ENCODE results near the gene MSGN1.

The MSGN1 gene

DNA sequence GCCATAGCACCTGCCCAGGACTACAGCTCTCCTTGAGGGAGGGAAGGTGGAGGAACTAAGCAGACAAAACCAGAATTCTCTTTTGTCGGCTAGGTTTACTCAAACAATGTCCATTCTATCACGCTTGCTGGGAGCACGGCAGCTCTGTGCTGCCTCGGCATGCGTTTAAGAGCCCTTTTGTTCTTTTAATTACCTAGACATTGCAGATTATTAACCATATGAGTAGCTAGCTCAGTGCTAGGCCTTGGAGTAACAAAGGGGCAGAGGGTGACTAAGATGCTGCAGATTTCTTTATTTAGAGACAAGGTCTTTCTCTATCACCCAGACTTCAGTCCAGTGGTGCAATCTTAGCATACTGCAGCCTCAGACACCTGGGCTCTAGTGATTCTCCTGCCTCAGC is 11.1 kb downstream of the MSGN1 start:
- H3K9ac ChIP-seq (ENCODE audit: low read depth, low read length) = no peak overlapping the region
- H3K36me3 ChIP-seq (ENCODE audit: insufficient read depth, low read length) = no peaks in the 10 kb centered on the region
- peaks cover 5% of the 10 kb centered on the region for H3K4me1 ChIP-seq (ENCODE audit: control insufficient read depth, insufficient read depth, low read length)
- H3K27me3 ChIP-seq (ENCODE audit: control insufficient read depth, insufficient read depth, low read length) = peaks cover 18% of the 10 kb centered on the region
- H3K9me3 ChIP-seq (replicated peaks; ENCODE audit: low read length) = no peaks in the 10 kb centered on the region
- no peak overlapping the region for H3K4me2 ChIP-seq (ENCODE audit: low read length)
- H3K4me3 ChIP-seq (ENCODE audit: low read length) = no peak overlapping the region

- Histone ChIP-seq H3K9me3 (replicated peaks; ENCODE audit: low read length) (no peaks in the 10 kb centered on the region), H3K4me2 (ENCODE audit: low read length) (no peak overlapping the region), H3K36me3 (ENCODE audit: insufficient read depth, low read length) (no peaks in the 10 kb centered on the region), H3K9ac (ENCODE audit: low read depth, low read length) (no peak overlapping the region), H3K4me3 (ENCODE audit: low read length) (no peak overlapping the region), H3K4me1 (ENCODE audit: control insufficient read depth, insufficient read depth, low read length) (peaks cover 5% of the 10 kb centered on the region), H3K27me3 (ENCODE audit: control insufficient read depth, insufficient read depth, low read length) (peaks cover 18% of the 10 kb centered on the region)
Observed at GRCh38 chr2:17827785-17828184, 11.5 kb downstream of the MSGN1 start.

GRCh38 chr2:17830053-17831034 is 14.1 kb downstream of the MSGN1 start:
- no peaks in the 10 kb centered on the region for H3K36me3 ChIP-seq (ENCODE audit: insufficient read depth, low read length)
- H3K27me3 ChIP-seq (ENCODE audit: control insufficient read depth, insufficient read depth, low read length) = peaks cover 18% of the 10 kb centered on the region
- H3K9me3 ChIP-seq (replicated peaks; ENCODE audit: low read length) = no peaks in the 10 kb centered on the region
- H3K4me1 ChIP-seq (ENCODE audit: control insufficient read depth, insufficient read depth, low read length) = peaks cover 5% of the 10 kb centered on the region
- H3K9ac ChIP-seq (ENCODE audit: low read depth, low read length) = no peak overlapping the region
- peak overlapping the region; percentile 56 for H3K4me3 ChIP-seq (ENCODE audit: low read length)
- H3K4me2 ChIP-seq (ENCODE audit: low read length) = peak overlapping the region; percentile 81

DNA sequence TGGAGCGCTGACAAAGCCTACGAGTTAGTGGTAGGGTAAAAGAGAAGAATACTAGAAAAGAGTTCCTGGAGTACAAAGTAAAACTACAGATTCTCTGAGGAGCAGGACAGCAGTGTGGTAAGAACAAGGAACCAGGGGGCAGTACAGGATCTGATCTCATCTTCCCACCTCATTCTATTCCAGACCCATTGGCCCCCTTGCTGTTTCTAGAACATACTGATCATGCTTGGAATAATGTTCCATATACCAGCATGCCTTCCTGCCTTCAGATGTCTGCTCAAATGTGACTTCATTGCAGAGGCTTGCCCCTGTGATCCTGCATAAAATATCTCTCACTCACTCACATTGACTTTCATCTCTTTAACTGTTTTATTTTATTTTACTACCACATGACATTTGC is 19.3 kb downstream of the MSGN1 start:
- no peak overlapping the region for H3K4me3 ChIP-seq (ENCODE audit: low read length)
- no peaks in the 10 kb centered on the region for H3K9me3 ChIP-seq (replicated peaks; ENCODE audit: low read length)
- H3K27me3 ChIP-seq (ENCODE audit: control insufficient read depth, insufficient read depth, low read length) = peaks cover 12% of the 10 kb centered on the region
- no peak overlapping the region for H3K9ac ChIP-seq (ENCODE audit: low read depth, low read length)
- H3K4me1 ChIP-seq (ENCODE audit: control insufficient read depth, insufficient read depth, low read length) = no peaks in the 10 kb centered on the region
- no peaks in the 10 kb centered on the region for H3K36me3 ChIP-seq (ENCODE audit: insufficient read depth, low read length)
- no peak overlapping the region for H3K4me2 ChIP-seq (ENCODE audit: low read length)

DNA sequence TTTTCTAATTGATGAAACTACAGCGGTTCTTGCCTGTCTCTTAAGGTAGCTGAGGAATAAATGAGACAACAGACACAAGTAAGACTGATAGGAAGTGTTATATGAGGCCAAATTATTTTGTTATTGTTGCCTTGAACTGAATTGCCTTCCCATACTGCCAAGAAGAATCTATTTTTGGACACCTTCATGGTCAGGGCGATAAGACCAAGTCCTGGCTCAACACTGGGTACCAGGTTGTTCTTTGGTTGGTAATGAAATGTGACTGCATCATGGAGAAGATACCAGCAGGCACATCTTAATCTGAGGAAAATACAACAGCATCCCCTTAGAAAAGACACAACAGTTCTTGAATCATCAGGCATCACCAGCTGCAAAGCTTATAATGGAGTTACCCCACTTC is 23.7 kb downstream of the MSGN1 start:
- Histone ChIP-seq H3K27me3 (ENCODE audit: control insufficient read depth, insufficient read depth, low read length) (peaks cover 4% of the 10 kb centered on the region), H3K4me3 (ENCODE audit: low read length) (no peak overlapping the region), H3K4me1 (ENCODE audit: control insufficient read depth, insufficient read depth, low read length) (no peaks in the 10 kb centered on the region), H3K9ac (ENCODE audit: low read depth, low read length) (no peak overlapping the region), H3K36me3 (ENCODE audit: insufficient read depth, low read length) (no peaks in the 10 kb centered on the region), H3K9me3 (replicated peaks; ENCODE audit: low read length) (no peaks in the 10 kb centered on the region), H3K4me2 (ENCODE audit: low read length) (no peak overlapping the region)

DNA sequence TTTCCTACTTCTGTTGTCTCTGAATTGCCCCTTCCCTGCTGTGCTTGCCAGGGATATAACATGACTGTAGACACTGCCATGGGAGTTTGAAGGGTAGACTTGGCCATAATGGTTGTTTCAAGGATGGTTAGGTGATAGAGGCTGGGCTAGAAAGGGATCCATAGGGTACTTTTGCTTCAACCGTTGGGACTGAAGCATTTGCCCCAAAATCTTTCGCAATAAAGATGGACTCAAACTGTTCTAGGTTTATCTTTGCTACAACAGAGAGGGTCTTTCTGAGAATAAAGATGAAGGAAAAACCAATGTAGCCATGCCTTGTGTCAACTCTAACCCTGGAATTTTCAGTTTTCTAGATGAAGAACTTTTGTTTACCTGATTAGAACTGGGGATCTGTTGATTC is 27.2 kb downstream of the MSGN1 start:
- peaks cover 4% of the 10 kb centered on the region for H3K27me3 ChIP-seq (ENCODE audit: control insufficient read depth, insufficient read depth, low read length)
- no peak overlapping the region for H3K4me2 ChIP-seq (ENCODE audit: low read length)
- H3K9me3 ChIP-seq (replicated peaks; ENCODE audit: low read length) = no peaks in the 10 kb centered on the region
- H3K4me1 ChIP-seq (ENCODE audit: control insufficient read depth, insufficient read depth, low read length) = no peaks in the 10 kb centered on the region
- no peaks in the 10 kb centered on the region for H3K36me3 ChIP-seq (ENCODE audit: insufficient read depth, low read length)
- H3K4me3 ChIP-seq (ENCODE audit: low read length) = no peak overlapping the region
- no peak overlapping the region for H3K9ac ChIP-seq (ENCODE audit: low read depth, low read length)

DNA sequence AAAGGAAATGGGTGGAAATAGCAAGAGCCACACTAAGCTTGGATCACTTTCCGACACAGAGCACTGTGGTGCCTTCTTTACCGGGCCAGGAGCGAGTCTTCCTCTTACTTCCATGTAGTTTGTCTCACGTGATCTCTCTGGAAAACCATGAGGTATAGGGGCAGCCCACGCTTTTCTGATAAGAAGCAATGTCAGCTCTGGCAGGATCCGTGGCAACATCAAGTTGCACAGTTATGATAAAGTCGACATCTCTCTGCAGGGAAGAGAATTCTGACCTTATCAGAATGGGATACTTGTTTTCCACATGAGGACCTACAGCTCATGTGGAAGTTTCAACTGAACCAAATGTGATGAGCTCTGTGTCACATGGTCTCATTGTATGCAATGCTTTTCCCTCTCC is 29.5 kb downstream of the MSGN1 start:
- Histone ChIP-seq H3K9ac (ENCODE audit: low read depth, low read length) (no peak overlapping the region), H3K4me2 (ENCODE audit: low read length) (no peak overlapping the region), H3K9me3 (replicated peaks; ENCODE audit: low read length) (no peaks in the 10 kb centered on the region), H3K4me3 (ENCODE audit: low read length) (no peak overlapping the region), H3K27me3 (ENCODE audit: control insufficient read depth, insufficient read depth, low read length) (peaks cover 4% of the 10 kb centered on the region), H3K4me1 (ENCODE audit: control insufficient read depth, insufficient read depth, low read length) (no peaks in the 10 kb centered on the region), H3K36me3 (ENCODE audit: insufficient read depth, low read length) (no peaks in the 10 kb centered on the region)

DNA sequence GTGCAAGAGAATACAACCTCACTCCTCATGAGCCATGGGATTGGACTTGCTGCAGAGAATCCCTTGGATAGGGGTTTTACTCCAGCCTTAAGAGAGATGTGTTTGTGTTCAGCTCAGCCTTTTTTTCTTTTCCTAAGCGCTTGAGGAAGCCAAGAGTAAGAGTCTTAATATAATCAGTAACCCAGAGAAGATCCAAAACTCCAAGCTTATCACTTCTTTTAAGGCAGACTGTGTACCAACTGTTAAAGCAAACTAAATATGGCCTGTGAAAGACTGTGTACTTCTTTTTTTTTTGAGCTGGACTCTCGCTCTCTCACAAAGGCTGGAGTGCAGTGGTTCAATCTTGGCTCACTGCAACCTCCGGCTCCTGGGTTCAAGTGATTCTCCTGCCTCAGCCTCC is 30.4 kb downstream of the MSGN1 start:
- H3K4me1 ChIP-seq (ENCODE audit: control insufficient read depth, insufficient read depth, low read length) = no peaks in the 10 kb centered on the region
- no peaks in the 10 kb centered on the region for H3K9me3 ChIP-seq (replicated peaks; ENCODE audit: low read length)
- no peak overlapping the region for H3K4me2 ChIP-seq (ENCODE audit: low read length)
- H3K4me3 ChIP-seq (ENCODE audit: low read length) = no peak overlapping the region
- H3K36me3 ChIP-seq (ENCODE audit: insufficient read depth, low read length) = no peaks in the 10 kb centered on the region
- no peak overlapping the region for H3K9ac ChIP-seq (ENCODE audit: low read depth, low read length)
- peaks cover 4% of the 10 kb centered on the region for H3K27me3 ChIP-seq (ENCODE audit: control insufficient read depth, insufficient read depth, low read length)

GRCh38 chr2:17847236-17847635 is 31.0 kb downstream of the MSGN1 start:
- Histone ChIP-seq H3K4me2 (ENCODE audit: low read length) (no peak overlapping the region), H3K36me3 (ENCODE audit: insufficient read depth, low read length) (no peaks in the 10 kb centered on the region), H3K9me3 (replicated peaks; ENCODE audit: low read length) (no peaks in the 10 kb centered on the region), H3K9ac (ENCODE audit: low read depth, low read length) (no peak overlapping the region), H3K4me3 (ENCODE audit: low read length) (no peak overlapping the region), H3K27me3 (ENCODE audit: control insufficient read depth, insufficient read depth, low read length) (peaks cover 4% of the 10 kb centered on the region), H3K4me1 (ENCODE audit: control insufficient read depth, insufficient read depth, low read length) (no peaks in the 10 kb centered on the region)

- Histone ChIP-seq H3K27me3 (ENCODE audit: control insufficient read depth, insufficient read depth, low read length) (peaks cover under 1% of the 10 kb centered on the region), H3K9me3 (replicated peaks; ENCODE audit: low read length) (no peaks in the 10 kb centered on the region), H3K4me3 (ENCODE audit: low read length) (no peak overlapping the region), H3K4me2 (ENCODE audit: low read length) (no peak overlapping the region), H3K4me1 (ENCODE audit: control insufficient read depth, insufficient read depth, low read length) (no peaks in the 10 kb centered on the region), H3K36me3 (ENCODE audit: insufficient read depth, low read length) (no peaks in the 10 kb centered on the region), H3K9ac (ENCODE audit: low read depth, low read length) (no peak overlapping the region)
Observed at GRCh38 chr2:17849275-17849674, 33.0 kb downstream of the MSGN1 start.

DNA sequence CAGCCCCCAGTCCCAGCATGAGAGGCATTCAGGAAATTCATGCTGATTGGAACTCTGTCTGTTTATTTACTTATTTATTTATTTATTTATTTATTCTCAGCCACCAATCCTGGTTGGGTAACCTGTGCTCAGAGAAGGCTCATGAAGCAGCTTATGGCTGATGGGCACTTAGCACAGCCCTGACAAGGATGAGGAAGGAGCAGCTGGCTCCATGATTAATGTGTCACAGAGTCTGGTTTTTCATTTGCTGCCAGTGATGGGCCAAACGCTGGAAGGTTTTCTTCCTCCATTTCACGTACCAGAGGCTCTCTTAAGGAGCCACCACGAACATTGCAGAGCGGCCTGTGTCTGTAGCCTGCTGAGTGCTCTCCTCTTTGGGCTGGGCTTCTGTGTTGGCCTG is 33.9 kb downstream of the MSGN1 start:
- no peaks in the 10 kb centered on the region for H3K36me3 ChIP-seq (ENCODE audit: insufficient read depth, low read length)
- no peak overlapping the region for H3K9ac ChIP-seq (ENCODE audit: low read depth, low read length)
- no peak overlapping the region for H3K4me2 ChIP-seq (ENCODE audit: low read length)
- H3K4me1 ChIP-seq (ENCODE audit: control insufficient read depth, insufficient read depth, low read length) = no peaks in the 10 kb centered on the region
- H3K27me3 ChIP-seq (ENCODE audit: control insufficient read depth, insufficient read depth, low read length) = no peaks in the 10 kb centered on the region
- H3K4me3 ChIP-seq (ENCODE audit: low read length) = no peak overlapping the region
- no peaks in the 10 kb centered on the region for H3K9me3 ChIP-seq (replicated peaks; ENCODE audit: low read length)

Data from skeletal muscle satellite cell (primary cell).